ENCODE measurements around the gene ASPM. TPM values are rescaled to one million over a fixed set of nuclear protein-coding genes. Genes with fewer than 3 reads are reported as not detected.

The ASPM gene
- total RNA-seq, 1 experiment from 2014 or later: 57.6 TPM

DNA sequence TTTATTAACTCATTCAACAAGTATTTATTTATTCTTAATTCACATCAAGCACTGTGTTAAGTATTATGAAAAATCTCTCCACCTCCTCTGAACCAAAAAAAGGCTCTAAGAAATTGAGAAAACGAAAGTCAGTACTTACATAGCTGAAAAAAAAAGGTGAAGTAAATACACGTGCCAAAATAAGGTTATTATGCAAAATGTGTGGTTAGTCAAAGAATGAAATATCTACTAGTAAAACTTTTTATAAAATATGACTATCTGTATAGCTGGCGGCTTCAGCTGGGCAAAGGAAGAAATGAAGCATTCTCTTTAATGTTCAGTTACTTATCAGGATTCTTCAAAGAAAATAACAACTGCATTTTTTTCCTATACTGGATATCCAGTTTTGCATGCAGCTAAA lies 35.5 kb upstream of the ASPM start:
- Histone ChIP-seq H3K36me3 (ENCODE audit: low read depth) (peaks cover 54% of the 10 kb centered on the region), H3K9me3 (ENCODE audit: insufficient read depth, low read depth) (no peaks in the 10 kb centered on the region), H3K27me3 (ENCODE audit: insufficient read depth, low read depth) (no peaks in the 10 kb centered on the region), H4K20me1 (ENCODE audit: insufficient read depth) (no peaks in the 10 kb centered on the region), H3F3A (ENCODE audit: insufficient read depth, low read depth) (peaks cover 8% of the 10 kb centered on the region; the same call in 1 of the 2 replicates), H3K4me2 (no peak overlapping the region), H3K4me3 (no peak overlapping the region), H2AFZ (no peak overlapping the region), H3K79me2 (ENCODE audit: low read depth) (no peaks in the 10 kb centered on the region), H3K27ac (no peak overlapping the region), H3K4me1 (replicated peaks; ENCODE audit: insufficient read depth) (peaks cover 14% of the 10 kb centered on the region), H3K9me2 (ENCODE audit: insufficient read depth) (peaks cover 4% of the 10 kb centered on the region; the same call in 1 of the 2 replicates)
- CTCF ChIA-PET: interaction anchor here (0.5 kb wide), 1 partner anchor 13 kb away, joined by 3 read pairs; no protein-coding TSS in a partner anchor
- POLR2A ChIA-PET (ENCODE audit: unreplicated experiment): no interaction called here
- intact Hi-C loops (cut with micrococcal nuclease; ENCODE audit: unreplicated experiment): loop anchor here (10.0 kb wide), 1 partner anchor 143 kb away; no protein-coding TSS in a partner anchor
- BruUV-seq (replicated peaks): no TSS peak
- no peak for DNase-seq
- no peak for TF ChIP-seq EZH2 (IDR thresholded peaks at IDR 0.05; ENCODE audit: low read depth)
- TF ChIP-seq, protein P1, sequence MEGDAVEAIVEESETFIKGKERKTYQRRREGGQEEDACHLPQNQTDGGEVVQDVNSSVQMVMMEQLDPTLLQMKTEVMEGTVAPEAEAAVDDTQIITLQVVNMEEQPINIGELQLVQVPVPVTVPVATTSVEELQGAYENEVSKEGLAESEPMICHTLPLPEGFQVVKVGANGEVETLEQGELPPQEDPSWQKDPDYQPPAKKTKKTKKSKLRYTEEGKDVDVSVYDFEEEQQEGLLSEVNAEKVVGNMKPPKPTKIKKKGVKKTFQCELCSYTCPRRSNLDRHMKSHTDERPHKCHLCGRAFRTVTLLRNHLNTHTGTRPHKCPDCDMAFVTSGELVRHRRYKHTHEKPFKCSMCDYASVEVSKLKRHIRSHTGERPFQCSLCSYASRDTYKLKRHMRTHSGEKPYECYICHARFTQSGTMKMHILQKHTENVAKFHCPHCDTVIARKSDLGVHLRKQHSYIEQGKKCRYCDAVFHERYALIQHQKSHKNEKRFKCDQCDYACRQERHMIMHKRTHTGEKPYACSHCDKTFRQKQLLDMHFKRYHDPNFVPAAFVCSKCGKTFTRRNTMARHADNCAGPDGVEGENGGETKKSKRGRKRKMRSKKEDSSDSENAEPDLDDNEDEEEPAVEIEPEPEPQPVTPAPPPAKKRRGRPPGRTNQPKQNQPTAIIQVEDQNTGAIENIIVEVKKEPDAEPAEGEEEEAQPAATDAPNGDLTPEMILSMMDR (conservative IDR thresholded peaks at IDR 0.05): no peak

DNA sequence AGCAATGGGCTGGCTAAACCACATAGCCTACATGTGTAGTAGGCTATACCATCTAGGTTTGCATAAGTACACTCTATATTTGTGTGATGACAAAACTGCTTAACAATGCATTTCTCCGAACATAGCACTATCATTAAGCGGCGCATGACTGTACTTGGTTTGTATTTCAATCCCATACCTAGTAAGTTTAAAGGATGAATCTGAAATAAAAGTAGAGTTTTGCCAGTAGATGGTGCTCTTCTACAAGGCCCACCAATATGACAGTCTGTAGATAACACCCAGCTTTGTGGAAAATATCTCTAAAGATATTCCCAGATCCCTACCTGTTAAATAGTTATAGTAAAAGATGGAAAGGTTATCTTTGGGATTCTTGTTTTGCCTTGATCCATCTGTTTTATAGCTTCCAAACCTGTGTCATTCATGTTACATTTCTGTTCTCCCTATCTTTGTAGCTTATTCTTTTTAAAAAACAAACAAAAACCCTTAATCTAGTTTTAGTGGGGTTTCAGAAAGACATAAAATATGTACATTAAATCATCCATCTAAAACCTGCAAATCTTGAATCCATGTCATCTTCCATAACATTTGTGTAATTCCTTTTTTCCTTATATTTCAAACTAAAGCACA lies 33.9 kb upstream of the ASPM start:
- H3K27ac ChIP-seq: no peak overlapping the region
- peaks cover 4% of the 10 kb centered on the region; the same call in 1 of the 2 replicates for H3K9me2 ChIP-seq (ENCODE audit: insufficient read depth)
- no peak overlapping the region for H3K4me2 ChIP-seq
- H3F3A ChIP-seq (ENCODE audit: insufficient read depth, low read depth): peaks cover 8% of the 10 kb centered on the region; the same call in 1 of the 2 replicates
- no TSS peak for BruUV-seq (replicated peaks)
- no peaks in the 10 kb centered on the region for H3K27me3 ChIP-seq (ENCODE audit: insufficient read depth, low read depth)
- ChIA-PET CTCF (interaction anchor here (1.0 kb wide), 1 partner anchor 176 kb away, joined by 12 read pairs; no protein-coding TSS in a partner anchor), POLR2A (ENCODE audit: unreplicated experiment) (interaction anchor here (0.7 kb wide), 1 partner anchor 1275 kb away, joined by 4 read pairs; no protein-coding TSS in a partner anchor)
- no peaks in the 10 kb centered on the region for H3K9me3 ChIP-seq (ENCODE audit: insufficient read depth, low read depth)
- no peak overlapping the region for H2AFZ ChIP-seq
- peak in 1 of 2 experiments; percentile 63 for DNase-seq
- no peak overlapping the region for H3K4me3 ChIP-seq
- peaks cover 52% of the 10 kb centered on the region for H3K36me3 ChIP-seq (ENCODE audit: low read depth)
- TF ChIP-seq EZH2 (IDR thresholded peaks at IDR 0.05; ENCODE audit: low read depth): no peak
- TF ChIP-seq, protein P1 (conservative IDR thresholded peaks at IDR 0.05): peak; percentile 79
- H3K4me1 ChIP-seq (replicated peaks; ENCODE audit: insufficient read depth): peaks cover 24% of the 10 kb centered on the region
- intact Hi-C loops (cut with micrococcal nuclease; ENCODE audit: unreplicated experiment): loop anchor here (1.0 to 10.0 kb wide), 2 partner anchors 144 to 177 kb away; no protein-coding TSS in a partner anchor
- no peaks in the 10 kb centered on the region for H3K79me2 ChIP-seq (ENCODE audit: low read depth)
- no peaks in the 10 kb centered on the region for H4K20me1 ChIP-seq (ENCODE audit: insufficient read depth)

DNA sequence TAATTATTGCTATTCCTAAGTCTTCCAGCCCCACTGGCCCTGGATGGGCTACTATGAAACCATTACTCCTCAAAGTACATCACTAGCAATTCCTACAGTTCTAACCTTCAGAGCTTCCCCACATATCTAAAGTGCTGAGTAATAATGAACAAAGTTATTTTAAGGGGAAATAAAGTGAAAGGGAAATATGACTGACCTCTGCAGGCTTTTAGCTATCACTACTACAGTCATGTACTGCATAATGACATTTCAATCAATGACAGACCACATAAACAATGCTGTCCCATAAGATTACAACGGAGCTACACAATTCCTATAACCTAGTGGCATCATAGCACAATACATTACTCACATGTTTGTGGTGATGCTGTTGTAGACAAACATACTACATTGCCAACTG lies 32.5 kb upstream of the ASPM start:
- Histone ChIP-seq H3K27ac (peak overlapping the region; percentile 81), H3K4me2 (peak overlapping the region; percentile 12), H3K9me2 (ENCODE audit: insufficient read depth) (peaks cover 1% of the 10 kb centered on the region; the same call in 1 of the 2 replicates), H3K27me3 (ENCODE audit: insufficient read depth, low read depth) (no peaks in the 10 kb centered on the region), H3K79me2 (ENCODE audit: low read depth) (no peaks in the 10 kb centered on the region), H3K9me3 (ENCODE audit: insufficient read depth, low read depth) (no peaks in the 10 kb centered on the region), H3K36me3 (ENCODE audit: low read depth) (peaks cover 56% of the 10 kb centered on the region), H3K4me1 (replicated peaks; ENCODE audit: insufficient read depth) (peaks cover 38% of the 10 kb centered on the region), H3F3A (ENCODE audit: insufficient read depth, low read depth) (peaks cover 18% of the 10 kb centered on the region), H4K20me1 (ENCODE audit: insufficient read depth) (no peaks in the 10 kb centered on the region), H3K4me3 (no peak overlapping the region), H2AFZ (no peak overlapping the region)
- intact Hi-C loops (cut with micrococcal nuclease; ENCODE audit: unreplicated experiment): loop anchor here (2.0 kb wide), 1 partner anchor 44 kb away; no protein-coding TSS in a partner anchor
- BruUV-seq (replicated peaks): no TSS peak
- DNase-seq: peak in 1 of 2 experiments; percentile 83
- TF ChIP-seq, protein P1 (conservative IDR thresholded peaks at IDR 0.05): no peak; the same call in 1 of the 2 replicates
- TF ChIP-seq EZH2 (IDR thresholded peaks at IDR 0.05; ENCODE audit: low read depth): no peak
- POLR2A ChIA-PET (ENCODE audit: unreplicated experiment): interaction anchor here (0.6 kb wide), 1 partner anchor 25 kb away, joined by 4 read pairs; no protein-coding TSS in a partner anchor
- CTCF ChIA-PET: interaction anchor here (0.6 to 1.0 kb wide), 4 partner anchors 177 to 469 kb away, joined by 3 read pairs; no protein-coding TSS in a partner anchor
